Neural cell (in vitro differentiated cells): Measurements from ENCODE around the gene MSH4.

Source experiments
- EP300 ChIP-seq: fragments of 450-650 bp; conservative IDR thresholded peaks from 2 replicates; pipeline ENCODE4 v1.6.1; 2014; ENCODE audit warnings: antibody characterized with exemption, mild to moderate bottlenecking, moderate library complexity; ENCODE audit not compliant: poor library complexity, severe bottlenecking
- EZH2 ChIP-seq: fragments of 200-600, 300-800 bp; shearing (Covaris generic), sonication (generic); IDR thresholded peaks from 2 replicates; pipeline ENCODE4 v1.6.1; 2014; ENCODE audit warnings: antibody characterized with exemption, low read length, borderline replicate concordance, mild to moderate bottlenecking; ENCODE audit not compliant: insufficient read depth, poor library complexity, severe bottlenecking
- MXI1 ChIP-seq: fragments of 450-650 bp; conservative IDR thresholded peaks from 2 replicates; pipeline ENCODE4 v1.6.1; 2014; ENCODE audit warnings: antibody characterized with exemption, mild to moderate bottlenecking; ENCODE audit not compliant: poor library complexity, severe bottlenecking
- POLR2AphosphoS5 ChIP-seq: IDR thresholded peaks from 2 replicates; pipeline ENCODE4 v1.6.1; 2012
- RAD21 ChIP-seq: fragments of 450-650 bp; conservative IDR thresholded peaks from 2 replicates; pipeline ENCODE4 v1.6.1; 2014; ENCODE audit warnings: antibody characterized with exemption, mild to moderate bottlenecking, moderate library complexity
- SMC3 ChIP-seq: fragments of 450-650 bp; conservative IDR thresholded peaks from 2 replicates; pipeline ENCODE4 v1.6.1; 2014; ENCODE audit warnings: antibody characterized with exemption, mild to moderate bottlenecking, moderate library complexity; ENCODE audit not compliant: poor library complexity
- TAF1 ChIP-seq: IDR thresholded peaks from 2 replicates; pipeline ENCODE4 v1.6.1; 2012; ENCODE audit warnings: low read depth
- TF ChIP-seq, protein P1 (sequence below): fragments of 450-650 bp; IDR thresholded peaks from 2 replicates; pipeline ENCODE4 v1.5.1; 2014; ENCODE audit warnings: antibody characterized with exemption, mild to moderate bottlenecking, moderate library complexity; ENCODE audit not compliant: poor library complexity, severe bottlenecking
- TF ChIP-seq, protein P2 (sequence below): IDR thresholded peaks from 2 replicates; pipeline ENCODE4 v1.6.1; 2012; ENCODE audit warnings: borderline replicate concordance

GRCh38 chr1:75789988-75790387 lies 6.7 kb upstream of the MSH4 start:
- TF ChIP-seq EZH2 (no peak), EP300 (no peak), POLR2AphosphoS5 (no peak), SMC3 (no peak), TAF1 (no peak), RAD21 (no peak), MXI1 (no peak)
- TF ChIP-seq, protein P1, sequence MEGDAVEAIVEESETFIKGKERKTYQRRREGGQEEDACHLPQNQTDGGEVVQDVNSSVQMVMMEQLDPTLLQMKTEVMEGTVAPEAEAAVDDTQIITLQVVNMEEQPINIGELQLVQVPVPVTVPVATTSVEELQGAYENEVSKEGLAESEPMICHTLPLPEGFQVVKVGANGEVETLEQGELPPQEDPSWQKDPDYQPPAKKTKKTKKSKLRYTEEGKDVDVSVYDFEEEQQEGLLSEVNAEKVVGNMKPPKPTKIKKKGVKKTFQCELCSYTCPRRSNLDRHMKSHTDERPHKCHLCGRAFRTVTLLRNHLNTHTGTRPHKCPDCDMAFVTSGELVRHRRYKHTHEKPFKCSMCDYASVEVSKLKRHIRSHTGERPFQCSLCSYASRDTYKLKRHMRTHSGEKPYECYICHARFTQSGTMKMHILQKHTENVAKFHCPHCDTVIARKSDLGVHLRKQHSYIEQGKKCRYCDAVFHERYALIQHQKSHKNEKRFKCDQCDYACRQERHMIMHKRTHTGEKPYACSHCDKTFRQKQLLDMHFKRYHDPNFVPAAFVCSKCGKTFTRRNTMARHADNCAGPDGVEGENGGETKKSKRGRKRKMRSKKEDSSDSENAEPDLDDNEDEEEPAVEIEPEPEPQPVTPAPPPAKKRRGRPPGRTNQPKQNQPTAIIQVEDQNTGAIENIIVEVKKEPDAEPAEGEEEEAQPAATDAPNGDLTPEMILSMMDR = no peak
- TF ChIP-seq, protein P2, sequence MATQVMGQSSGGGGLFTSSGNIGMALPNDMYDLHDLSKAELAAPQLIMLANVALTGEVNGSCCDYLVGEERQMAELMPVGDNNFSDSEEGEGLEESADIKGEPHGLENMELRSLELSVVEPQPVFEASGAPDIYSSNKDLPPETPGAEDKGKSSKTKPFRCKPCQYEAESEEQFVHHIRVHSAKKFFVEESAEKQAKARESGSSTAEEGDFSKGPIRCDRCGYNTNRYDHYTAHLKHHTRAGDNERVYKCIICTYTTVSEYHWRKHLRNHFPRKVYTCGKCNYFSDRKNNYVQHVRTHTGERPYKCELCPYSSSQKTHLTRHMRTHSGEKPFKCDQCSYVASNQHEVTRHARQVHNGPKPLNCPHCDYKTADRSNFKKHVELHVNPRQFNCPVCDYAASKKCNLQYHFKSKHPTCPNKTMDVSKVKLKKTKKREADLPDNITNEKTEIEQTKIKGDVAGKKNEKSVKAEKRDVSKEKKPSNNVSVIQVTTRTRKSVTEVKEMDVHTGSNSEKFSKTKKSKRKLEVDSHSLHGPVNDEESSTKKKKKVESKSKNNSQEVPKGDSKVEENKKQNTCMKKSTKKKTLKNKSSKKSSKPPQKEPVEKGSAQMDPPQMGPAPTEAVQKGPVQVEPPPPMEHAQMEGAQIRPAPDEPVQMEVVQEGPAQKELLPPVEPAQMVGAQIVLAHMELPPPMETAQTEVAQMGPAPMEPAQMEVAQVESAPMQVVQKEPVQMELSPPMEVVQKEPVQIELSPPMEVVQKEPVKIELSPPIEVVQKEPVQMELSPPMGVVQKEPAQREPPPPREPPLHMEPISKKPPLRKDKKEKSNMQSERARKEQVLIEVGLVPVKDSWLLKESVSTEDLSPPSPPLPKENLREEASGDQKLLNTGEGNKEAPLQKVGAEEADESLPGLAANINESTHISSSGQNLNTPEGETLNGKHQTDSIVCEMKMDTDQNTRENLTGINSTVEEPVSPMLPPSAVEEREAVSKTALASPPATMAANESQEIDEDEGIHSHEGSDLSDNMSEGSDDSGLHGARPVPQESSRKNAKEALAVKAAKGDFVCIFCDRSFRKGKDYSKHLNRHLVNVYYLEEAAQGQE = no peak
